ENCODE results near the gene POLR3GL.

DNA sequence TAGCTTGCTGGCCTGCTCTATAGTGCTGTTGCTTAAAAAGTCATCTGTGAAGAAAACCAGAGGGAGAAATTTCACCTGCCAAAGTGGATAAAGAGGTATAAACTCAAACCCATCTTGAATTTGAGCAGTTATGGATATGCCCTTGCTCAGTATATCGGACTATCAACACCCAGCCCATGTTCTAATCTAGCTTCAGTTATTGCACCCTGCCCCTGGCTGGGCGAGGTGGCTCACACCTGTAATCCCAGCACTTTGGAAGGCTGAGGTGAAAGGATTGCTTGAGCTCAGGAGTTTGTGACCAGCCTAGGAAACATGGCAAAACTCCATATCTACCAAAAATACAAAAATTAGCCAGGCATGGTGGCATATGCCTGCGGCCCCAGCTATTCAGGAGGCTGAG is 20.0 kb upstream of the POLR3GL start:
- TF ChIP-seq, protein P1, sequence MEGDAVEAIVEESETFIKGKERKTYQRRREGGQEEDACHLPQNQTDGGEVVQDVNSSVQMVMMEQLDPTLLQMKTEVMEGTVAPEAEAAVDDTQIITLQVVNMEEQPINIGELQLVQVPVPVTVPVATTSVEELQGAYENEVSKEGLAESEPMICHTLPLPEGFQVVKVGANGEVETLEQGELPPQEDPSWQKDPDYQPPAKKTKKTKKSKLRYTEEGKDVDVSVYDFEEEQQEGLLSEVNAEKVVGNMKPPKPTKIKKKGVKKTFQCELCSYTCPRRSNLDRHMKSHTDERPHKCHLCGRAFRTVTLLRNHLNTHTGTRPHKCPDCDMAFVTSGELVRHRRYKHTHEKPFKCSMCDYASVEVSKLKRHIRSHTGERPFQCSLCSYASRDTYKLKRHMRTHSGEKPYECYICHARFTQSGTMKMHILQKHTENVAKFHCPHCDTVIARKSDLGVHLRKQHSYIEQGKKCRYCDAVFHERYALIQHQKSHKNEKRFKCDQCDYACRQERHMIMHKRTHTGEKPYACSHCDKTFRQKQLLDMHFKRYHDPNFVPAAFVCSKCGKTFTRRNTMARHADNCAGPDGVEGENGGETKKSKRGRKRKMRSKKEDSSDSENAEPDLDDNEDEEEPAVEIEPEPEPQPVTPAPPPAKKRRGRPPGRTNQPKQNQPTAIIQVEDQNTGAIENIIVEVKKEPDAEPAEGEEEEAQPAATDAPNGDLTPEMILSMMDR (conservative IDR thresholded peaks at IDR 0.05; ENCODE audit: low read depth, low read length) = no peak
- TF ChIP-seq EZH2 (IDR thresholded peaks at IDR 0.05; ENCODE audit: borderline replicate concordance, low read depth, low read length, poor library complexity, severe bottlenecking) = no peak

Measured in A673 (cell line).